Testis (tissue), 3 donors: ENCODE data around the gene VEGFA. TPM values are rescaled to one million over a fixed set of nuclear protein-coding genes. Genes with fewer than 3 reads are reported as not detected.

ENCODE experiments used
- DNase-seq: peaks from one replicate; pipeline ENCODE4 v3.0.0-alpha.2; 2019
- H3K27ac ChIP-seq, 2 donors: fragments of 200-600 bp; sonication (generic); one replicate each; pipeline ENCODE4 v1.5.1; 2019
- H3K27me3 ChIP-seq: fragments of 200-600 bp; sonication (generic); one replicate; pipeline ENCODE4 v1.5.1; 2019
- H3K36me3 ChIP-seq: fragments of 200-600 bp; sonication (generic); one replicate; pipeline ENCODE4 v1.5.1; 2017; ENCODE audit warnings: low read depth; ENCODE audit errors: missing control alignments
- H3K4me1 ChIP-seq: fragments of 200-600 bp; sonication (generic); one replicate; pipeline ENCODE4 v1.5.1; 2019
- H3K4me3 ChIP-seq, 2 donors: fragments of 200-600 bp; sonication (generic); one replicate each; pipeline ENCODE4 v1.5.1; 2017 to 2019
- H3K9me3 ChIP-seq: fragments of 200-600 bp; sonication (generic); one replicate; pipeline ENCODE4 v1.5.1; 2017
- POLR2A ChIP-seq: fragments of 450-650 bp; IDR thresholded peaks from one replicate; pipeline ENCODE4 v1.6.1; 2017; ENCODE audit warnings: antibody characterized with exemption, mild to moderate bottlenecking, moderate library complexity
- WGBS, 2 donors: methylation state at CpG; one replicate each; pipeline ENCODE4 v1.1.5; 2018; 5-methylcytosine and 5-hydroxymethylcytosine counted together
- intact Hi-C: fragments of 100-400 bp; cut with DNase I; formaldehyde crosslinking; loops from one replicate; pipeline ENCODE4 v1.15.1; 2023; ENCODE audit warnings: low total_unique reads
- polyA plus RNA-seq: library from polyadenylated mRNA; stranded (reverse); fragments of 350-450 nt; fragmentation: Illumina TruSeq; extraction: RNeasy Lipid Tissue Mini Kit (QIAGEN cat#74804); gene quantifications from one replicate; pipeline ENCODE4 v1.2.3, GENCODE V29; 2014; ENCODE audit warnings: low read depth, low replicate concordance; ENCODE audit not compliant: insufficient read depth
- total RNA-seq, 2 donors: library from RNA; depleted of rRNA; stranded (reverse); fragments of >200 nt; gene quantifications; one replicate each; pipeline ENCODE4 v1.2.3, GENCODE V29; 2016
- TF ChIP-seq, protein P1 (sequence below), 3 experiments: fragments of 450-650 bp in 2 of 3; fragments of 200-600 bp in 1 of 3; sonication (generic) in 1 of 3; IDR thresholded peaks; one replicate each; pipeline ENCODE4 v1.5.1; 2016 to 2019; ENCODE audit warnings: antibody characterized with exemption in 3 of 3, mild to moderate bottlenecking in 2 of 3, moderate library complexity in 1 of 3

VEGFA gene
- total and polyA plus RNA-seq, 3 donors from 2014 or later, result 6.1 to 15.2 (median 14.9) TPM

GRCh38 chr6:43735642-43736199 is 34.3 kb upstream of the VEGFA start:
- no peak for DNase-seq
- 100% methylated on average over 2 of the region's 2 CpGs; no CpG with 5 or more reads in 1 of the 2 donors for WGBS, 2 donors
- H3K4me3 ChIP-seq, result no peak overlapping the region
- intact Hi-C loops, result no loop called here
- H3K27ac ChIP-seq, result no peak overlapping the region
- H3K9me3 ChIP-seq, result no peaks in the 10 kb centered on the region
- H3K4me1 ChIP-seq, result no peaks in the 10 kb centered on the region
- H3K27me3 ChIP-seq, result no peaks in the 10 kb centered on the region
- TF ChIP-seq POLR2A, result no peak
- TF ChIP-seq, protein P1, sequence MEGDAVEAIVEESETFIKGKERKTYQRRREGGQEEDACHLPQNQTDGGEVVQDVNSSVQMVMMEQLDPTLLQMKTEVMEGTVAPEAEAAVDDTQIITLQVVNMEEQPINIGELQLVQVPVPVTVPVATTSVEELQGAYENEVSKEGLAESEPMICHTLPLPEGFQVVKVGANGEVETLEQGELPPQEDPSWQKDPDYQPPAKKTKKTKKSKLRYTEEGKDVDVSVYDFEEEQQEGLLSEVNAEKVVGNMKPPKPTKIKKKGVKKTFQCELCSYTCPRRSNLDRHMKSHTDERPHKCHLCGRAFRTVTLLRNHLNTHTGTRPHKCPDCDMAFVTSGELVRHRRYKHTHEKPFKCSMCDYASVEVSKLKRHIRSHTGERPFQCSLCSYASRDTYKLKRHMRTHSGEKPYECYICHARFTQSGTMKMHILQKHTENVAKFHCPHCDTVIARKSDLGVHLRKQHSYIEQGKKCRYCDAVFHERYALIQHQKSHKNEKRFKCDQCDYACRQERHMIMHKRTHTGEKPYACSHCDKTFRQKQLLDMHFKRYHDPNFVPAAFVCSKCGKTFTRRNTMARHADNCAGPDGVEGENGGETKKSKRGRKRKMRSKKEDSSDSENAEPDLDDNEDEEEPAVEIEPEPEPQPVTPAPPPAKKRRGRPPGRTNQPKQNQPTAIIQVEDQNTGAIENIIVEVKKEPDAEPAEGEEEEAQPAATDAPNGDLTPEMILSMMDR (IDR thresholded peaks at IDR 0.05), result no peak
- no peaks in the 10 kb centered on the region for H3K36me3 ChIP-seq

DNA sequence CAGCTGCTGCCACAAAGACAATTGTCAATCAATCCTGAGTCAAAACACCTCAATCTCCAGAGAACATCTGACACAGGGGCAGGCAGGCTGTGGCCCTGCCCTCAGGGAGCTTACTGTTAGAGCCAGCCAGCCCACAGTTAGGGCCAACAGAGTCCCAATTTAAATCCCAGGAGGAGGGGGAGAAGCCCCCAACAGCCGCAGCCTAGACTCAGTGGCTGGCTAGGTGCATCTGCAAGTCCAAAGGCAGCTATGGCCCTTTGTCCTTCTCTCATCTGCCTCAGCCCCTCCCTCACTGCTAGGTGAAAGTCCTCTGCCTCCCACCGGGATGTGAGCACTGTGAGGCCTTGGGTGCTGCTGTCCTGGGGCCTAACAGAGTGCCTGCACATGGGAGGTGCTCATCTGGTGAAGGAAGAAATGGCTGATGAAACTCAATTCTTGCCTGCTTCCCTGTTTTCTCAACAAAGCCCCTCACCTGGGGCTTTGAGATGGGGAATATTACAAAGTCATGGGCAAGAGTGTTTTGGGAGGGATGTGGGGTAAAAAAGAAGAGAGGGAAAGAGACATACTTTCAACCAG is 33.7 kb upstream of the VEGFA start:
- Histone ChIP-seq H3K4me1 (no peaks in the 10 kb centered on the region), H3K36me3 (no peaks in the 10 kb centered on the region), H3K9me3 (no peaks in the 10 kb centered on the region), H3K4me3 (no peak overlapping the region), H3K27me3 (no peaks in the 10 kb centered on the region), H3K27ac (no peak overlapping the region)
- no peak for TF ChIP-seq POLR2A
- TF ChIP-seq, protein P1 (IDR thresholded peaks at IDR 0.05), result no peak
- DNase-seq, result no peak
- intact Hi-C loops, result no loop called here
- 83 to 94% methylated on average over 1 to 2 of the region's 2 CpGs for WGBS, 2 donors

GRCh38 chr6:43736844-43737243 is 33.2 kb upstream of the VEGFA start:
- Histone ChIP-seq H3K27me3 (no peaks in the 10 kb centered on the region), H3K27ac (no peak overlapping the region), H3K4me1 (no peaks in the 10 kb centered on the region), H3K36me3 (no peaks in the 10 kb centered on the region), H3K4me3 (no peak overlapping the region), H3K9me3 (no peaks in the 10 kb centered on the region)
- WGBS, 2 donors, result 95 to 100% methylated on average over 1 to 2 of the region's 2 CpGs
- TF ChIP-seq, protein P1 (IDR thresholded peaks at IDR 0.05), result no peak
- no peak for TF ChIP-seq POLR2A
- intact Hi-C loops, result no loop called here
- no peak for DNase-seq

GRCh38 chr6:43737272-43738081 is 32.5 kb upstream of the VEGFA start:
- Histone ChIP-seq H3K27me3 (no peaks in the 10 kb centered on the region), H3K9me3 (no peaks in the 10 kb centered on the region), H3K27ac (no peak overlapping the region), H3K4me1 (no peaks in the 10 kb centered on the region), H3K36me3 (no peaks in the 10 kb centered on the region), H3K4me3 (no peak overlapping the region)
- DNase-seq, result no peak
- WGBS, 2 donors, result 82 to 97% methylated on average over 15 of the region's 15 CpGs
- intact Hi-C loops, result no loop called here
- TF ChIP-seq, protein P1 (IDR thresholded peaks at IDR 0.05), result no peak
- no peak for TF ChIP-seq POLR2A
